COLO668 (cell line): ENCODE measurements around the gene PDE4D.
"Not testable (repeated sequence)": the region's sequence is repeated elsewhere in the genome, so short reads cannot be mapped to it uniquely, and the experiment has no call there.

Source experiments
- DNase-seq: peaks from one replicate; lab custom pipeline; 2025; ENCODE audit not compliant: unreplicated experiment; lab: John Stamatoyannopoulos, UW

PDE4D gene

GRCh38 chr5:59618644-59619043, 274.9 kb downstream of the PDE4D start:
- DNase-seq, result no peak

DNA sequence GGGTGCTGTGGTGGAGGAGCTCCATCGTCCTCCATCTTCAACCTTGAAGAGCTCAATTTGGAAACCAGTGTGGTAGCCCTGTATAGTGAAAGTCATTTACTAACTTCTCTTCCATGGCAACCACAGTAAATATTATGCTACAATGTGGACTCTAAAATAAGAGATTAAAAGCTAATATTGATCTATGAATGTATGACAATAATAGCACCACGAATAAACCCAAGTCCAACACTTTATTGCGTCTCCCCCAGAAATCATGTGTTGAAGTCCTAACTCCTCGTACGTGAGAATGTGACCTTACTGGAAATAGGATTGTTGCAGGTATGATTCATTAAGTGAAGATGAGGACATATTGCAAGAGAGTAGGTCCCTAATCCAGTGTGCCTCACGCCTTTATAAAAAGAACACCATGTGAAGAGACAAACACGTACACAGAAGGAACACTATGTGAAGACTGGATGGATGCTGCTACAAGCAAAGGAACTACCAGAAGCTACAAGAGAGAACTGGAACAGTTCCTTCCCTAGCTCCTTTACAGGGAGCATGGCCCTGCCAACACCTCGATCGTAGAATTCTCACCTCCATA, 276.2 kb downstream of the PDE4D start:
- no peak for DNase-seq

GRCh38 chr5:59616413-59616812, 277.1 kb downstream of the PDE4D start:
- DNase-seq, result no peak

DNA sequence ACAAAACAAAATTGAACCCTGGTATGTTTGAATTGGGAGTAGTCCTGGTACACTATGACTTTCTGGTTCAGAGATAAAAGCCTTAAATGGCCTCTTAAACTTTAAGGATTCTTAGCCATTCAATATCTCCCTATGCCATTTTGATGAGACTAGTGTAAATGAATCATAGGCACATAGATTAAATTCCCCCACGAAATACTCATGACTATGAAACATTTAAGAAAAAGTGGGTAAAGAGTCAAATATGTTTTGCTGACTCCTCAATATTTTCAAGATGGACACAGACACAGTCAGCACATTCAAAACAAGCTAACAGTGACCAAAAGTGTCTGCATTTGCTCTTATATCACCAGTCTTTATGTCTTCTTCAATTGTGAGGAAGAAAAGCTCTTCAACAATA, 278.3 kb downstream of the PDE4D start:
- DNase-seq, result no peak

- no peak for DNase-seq
These were observed 283.8 kb downstream of the PDE4D start for GRCh38 chr5:59609501-59610265.

GRCh38 chr5:59608745-59609144, 284.8 kb downstream of the PDE4D start:
- no peak for DNase-seq

DNA sequence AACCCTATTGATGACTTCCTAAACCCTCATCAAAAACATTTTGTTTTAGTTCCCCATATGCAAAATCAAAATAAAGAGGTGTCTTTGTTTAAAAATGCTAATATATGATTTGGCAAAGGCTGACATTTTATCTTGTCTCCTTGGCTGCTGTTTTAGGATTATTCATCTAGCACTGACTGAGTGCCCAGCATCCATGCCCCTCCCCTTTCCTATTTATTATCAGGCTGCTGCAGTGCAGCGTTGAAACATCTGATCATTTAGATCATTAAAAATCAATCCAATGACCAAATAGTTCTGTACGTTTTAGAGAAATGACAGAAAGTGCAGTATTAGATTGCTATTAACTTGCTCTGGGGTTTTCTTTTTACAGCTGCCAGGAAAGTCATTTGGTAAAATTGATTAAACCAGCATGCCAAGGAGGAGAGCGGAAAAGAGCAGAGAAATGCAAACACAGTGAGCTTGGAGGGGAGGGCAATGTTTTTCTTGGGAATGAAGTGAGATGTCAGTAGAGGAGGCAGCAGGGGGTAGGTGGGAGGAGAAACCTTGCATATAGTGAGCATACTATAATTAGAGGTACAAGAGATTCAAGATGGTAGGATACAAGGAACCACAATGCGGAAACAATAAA, 286.3 kb downstream of the PDE4D start:
- DNase-seq, result no peak

DNA sequence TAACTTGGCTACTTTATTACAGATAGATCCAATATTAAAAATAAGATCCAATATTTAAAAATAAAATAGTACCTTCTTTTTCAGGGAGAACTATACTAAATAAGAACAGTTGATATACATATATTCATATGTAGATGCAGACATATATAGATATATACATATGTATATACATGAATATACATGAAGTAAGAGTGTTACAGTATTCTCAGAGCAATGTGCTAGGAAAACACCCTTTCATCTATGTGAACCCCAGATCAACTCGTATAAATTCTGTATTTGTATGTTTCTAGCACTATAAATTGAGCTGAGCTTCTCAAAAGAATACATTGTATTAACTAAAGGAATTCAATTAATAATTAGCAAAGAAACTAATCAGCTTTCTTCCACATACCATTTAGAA, 287.6 kb downstream of the PDE4D start:
- no peak for DNase-seq

DNA sequence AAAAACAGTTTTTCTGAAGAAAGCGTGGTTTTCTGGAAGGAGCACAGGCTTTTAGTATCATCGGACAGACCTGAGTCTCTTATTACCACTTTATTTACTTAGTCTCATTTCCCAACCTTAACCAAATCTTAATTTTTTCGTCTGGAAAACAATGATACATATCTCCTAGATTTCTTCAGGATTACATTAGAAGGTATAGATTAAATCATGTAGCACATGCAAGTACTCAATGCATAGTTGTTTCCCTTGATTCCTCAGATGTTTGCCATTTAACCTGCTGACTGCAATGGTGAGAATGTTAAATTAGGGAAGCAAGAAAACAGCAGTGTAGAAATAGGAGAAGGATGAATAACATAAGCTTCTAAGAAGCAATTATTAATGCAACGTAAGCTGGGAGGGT, 289.4 kb downstream of the PDE4D start:
- no peak for DNase-seq

DNA sequence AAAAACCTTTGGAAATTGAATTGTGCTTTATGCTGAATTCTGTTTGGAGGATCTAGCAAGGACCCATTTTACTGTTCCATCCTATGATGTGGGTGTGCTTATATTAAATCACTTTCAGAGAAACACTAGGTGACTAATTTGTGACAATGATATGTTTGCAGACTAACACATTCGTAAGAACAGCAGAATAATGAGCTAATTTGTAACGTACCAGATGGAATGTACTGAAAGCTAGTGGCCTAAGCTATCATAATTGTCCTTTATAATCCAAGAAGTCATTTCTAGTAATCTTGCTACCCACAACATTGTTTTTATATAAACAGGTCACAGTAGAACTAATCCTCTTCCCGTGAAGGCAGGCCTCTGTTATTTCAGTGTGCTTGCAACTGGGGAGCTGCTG, 292.5 kb downstream of the PDE4D start:
- DNase-seq, result no peak

- DNase-seq, result no peak
These were observed 293.4 kb downstream of the PDE4D start for GRCh38 chr5:59600153-59600552.

DNA sequence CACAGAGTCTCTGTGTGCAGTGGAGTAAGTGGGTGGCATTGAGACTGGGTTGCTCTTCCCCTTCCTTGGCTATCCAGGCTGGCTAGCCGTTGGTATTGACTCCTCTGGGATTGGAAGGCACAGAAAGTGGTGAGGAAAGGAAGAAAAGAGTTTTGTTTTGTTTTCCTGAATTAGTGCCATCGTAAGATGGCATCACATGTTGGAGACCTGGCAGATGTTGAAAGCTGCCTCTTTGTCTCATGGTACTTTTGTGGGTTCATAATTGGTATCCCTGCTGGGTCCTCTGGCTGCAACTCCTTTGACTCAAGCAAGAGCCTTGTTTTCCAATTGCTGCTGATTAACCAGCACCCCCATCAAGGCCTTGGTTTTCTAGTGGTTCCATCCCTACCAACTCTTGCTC, 293.8 kb downstream of the PDE4D start:
- no peak for DNase-seq

- no peak for DNase-seq
These were observed 295.0 kb downstream of the PDE4D start for GRCh38 chr5:59598547-59598874.

- DNase-seq, result no peak
These were observed 295.6 kb downstream of the PDE4D start for GRCh38 chr5:59597690-59598546.

DNA sequence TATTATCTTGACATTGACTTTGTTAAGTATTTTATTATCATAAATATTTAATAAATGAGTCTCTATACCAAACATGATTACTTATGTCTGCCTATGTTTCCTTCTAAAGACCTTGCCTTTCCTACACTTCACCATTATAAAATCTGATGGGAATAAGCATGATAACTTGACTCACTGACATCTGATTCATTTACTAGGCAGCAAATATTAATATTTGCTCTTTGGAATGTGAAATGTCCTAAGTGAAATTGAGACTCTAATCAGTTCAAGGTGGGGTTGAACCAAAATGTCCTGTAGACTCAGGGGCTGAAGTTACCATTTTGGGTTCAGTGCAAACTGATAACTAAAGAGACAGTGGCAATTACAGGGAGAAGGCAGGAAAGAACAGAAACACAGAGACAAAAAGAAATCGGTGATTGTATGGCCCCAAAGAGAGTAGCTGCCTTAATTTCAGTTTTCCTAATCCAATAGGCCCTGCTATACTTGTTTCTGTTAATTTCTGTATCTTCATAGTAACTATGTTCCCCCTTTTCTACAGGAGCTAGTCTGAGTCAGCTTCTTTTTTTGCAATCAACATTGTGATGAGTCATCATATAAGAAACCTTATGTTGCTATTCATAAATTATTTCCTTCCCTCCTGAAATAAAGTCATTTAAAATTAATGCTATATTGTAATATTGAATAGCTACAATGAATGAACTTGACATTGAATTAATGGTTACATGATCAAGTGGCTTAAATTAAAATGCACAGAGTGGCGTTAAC, 296.8 kb downstream of the PDE4D start:
- DNase-seq, result no peak

- not testable (repeated sequence) for DNase-seq
These were observed 299.4 kb downstream of the PDE4D start for GRCh38 chr5:59594118-59594517.

DNA sequence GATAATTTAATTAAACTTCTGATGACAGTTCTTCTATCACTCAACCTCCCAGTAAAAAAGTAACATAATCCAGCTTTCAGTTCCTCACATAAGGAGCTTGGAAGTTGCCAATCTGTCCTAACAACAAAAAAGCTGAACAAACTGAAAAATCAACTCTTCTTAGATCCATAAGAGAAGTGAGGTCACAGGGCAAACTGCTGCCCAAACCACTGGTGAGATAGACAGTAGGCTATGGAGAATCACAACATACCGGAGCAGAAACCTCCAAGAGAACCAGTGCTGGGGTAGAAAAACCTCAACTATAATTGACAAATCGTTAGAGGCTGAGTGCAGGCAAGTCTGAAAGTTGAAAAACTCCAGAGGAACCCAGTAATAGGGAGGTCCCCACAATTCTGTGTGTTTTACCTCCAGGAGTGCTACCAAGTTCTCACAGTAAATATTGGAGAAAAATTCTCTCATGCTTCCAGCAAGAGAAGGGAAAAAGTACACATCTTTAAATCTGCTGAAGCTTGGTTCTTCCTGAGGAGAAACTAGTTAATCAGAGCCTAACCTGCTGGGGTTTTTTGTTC, 300.0 kb downstream of the PDE4D start:
- no peak for DNase-seq

DNA sequence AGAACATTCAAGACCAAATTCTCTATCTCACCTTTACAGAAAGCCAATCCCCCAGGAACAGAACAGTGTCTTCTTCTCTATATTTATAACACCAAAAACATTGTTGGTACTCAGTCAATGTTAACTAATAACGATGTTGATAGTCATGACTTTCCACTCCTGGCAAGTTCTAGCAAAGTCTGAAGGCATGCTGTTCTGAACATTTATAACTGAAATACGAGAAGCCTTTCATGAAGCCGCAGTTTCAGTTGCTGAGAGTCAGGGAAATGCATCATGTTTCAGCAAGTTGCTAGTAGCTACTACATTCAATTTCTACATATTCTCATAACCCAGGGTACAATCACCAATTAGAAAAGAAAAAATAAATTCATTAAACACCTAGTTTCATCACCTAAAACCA, 301.4 kb downstream of the PDE4D start:
- no peak for DNase-seq

DNA sequence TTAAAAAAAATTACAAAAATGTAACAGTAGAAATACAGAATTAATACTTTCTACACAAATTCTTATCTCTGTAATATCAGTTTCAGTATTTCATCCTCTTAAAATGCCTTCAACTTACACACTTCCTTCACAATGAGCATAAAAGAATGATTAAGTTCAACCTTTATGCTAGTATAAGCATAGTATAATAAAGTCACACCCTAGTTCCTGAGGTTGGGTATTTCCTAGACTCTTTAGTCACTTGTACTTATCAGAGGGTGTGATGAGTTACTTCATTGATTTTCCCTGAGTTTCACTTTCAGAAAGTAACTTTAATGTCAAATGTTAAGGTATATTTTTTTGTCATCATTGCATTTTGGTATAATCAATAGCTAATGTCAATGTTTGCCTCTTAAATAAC, 302.4 kb downstream of the PDE4D start:
- DNase-seq, result no peak

- no peak for DNase-seq
These were observed 304.6 kb downstream of the PDE4D start for GRCh38 chr5:59588922-59589321.
